ENCODE results near the gene DAO.

The DAO gene

GRCh38 chr12:108879615-108880254 lies at the start of gene DAO:
Gene DAO, plus strand, starts transcription at chr12:108880092. Its CDS starts 4,915 bp downstream, at chr12:108885007.
- Mint-ChIP-seq H3K9me3 (ENCODE audit: low read depth) (no peaks in the 10 kb centered on the region), H3K27me3 (no peaks in the 10 kb centered on the region), H3K4me1 (ENCODE audit: low read depth) (no peaks in the 10 kb centered on the region), H3K4me3 (no peak within 1 kb of the TSS), H3K36me3 (no peaks in the 10 kb centered on the region), H3K27ac (no peak within 1 kb of the TSS)

DNA sequence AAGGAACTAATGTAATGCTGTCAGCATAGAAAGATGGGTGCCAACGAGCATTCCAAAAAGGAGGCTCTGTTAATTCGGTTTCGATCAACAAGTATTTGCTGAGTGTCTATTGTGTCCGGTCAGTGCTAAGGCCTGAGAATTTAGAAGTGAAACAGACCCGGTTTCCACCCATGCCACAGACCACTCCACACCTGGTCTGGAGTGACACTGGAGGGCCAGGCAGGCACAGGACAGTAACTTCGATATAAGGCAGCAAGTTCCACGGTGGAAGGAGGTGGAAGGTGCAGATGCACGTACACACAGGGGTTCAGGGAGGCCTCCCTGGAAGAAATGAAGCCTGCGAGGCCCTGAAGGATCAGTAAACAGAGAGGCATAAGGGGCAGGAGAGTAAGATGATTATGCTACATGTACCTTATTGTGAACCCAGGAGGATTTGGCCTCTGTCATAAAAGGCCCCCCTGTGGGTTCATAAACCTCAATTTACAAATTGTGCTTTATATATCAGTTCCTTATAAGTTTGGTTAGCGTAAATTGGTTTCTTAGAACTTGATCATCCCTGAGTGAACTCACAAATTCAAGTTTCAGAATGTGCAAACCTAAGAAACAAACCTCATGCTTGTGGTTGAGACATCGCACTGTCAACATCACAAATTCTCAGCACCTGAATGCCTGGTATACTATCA lies 48.4 kb upstream of the DAO start:
- no peak overlapping the region for H3K4me3 Mint-ChIP-seq
- H3K27me3 Mint-ChIP-seq = no peaks in the 10 kb centered on the region
- H3K9me3 Mint-ChIP-seq (ENCODE audit: low read depth) = no peaks in the 10 kb centered on the region
- no peak overlapping the region for H3K27ac Mint-ChIP-seq
- peaks cover 13% of the 10 kb centered on the region for H3K4me1 Mint-ChIP-seq (ENCODE audit: low read depth)
- H3K36me3 Mint-ChIP-seq = peaks cover 13% of the 10 kb centered on the region

DNA sequence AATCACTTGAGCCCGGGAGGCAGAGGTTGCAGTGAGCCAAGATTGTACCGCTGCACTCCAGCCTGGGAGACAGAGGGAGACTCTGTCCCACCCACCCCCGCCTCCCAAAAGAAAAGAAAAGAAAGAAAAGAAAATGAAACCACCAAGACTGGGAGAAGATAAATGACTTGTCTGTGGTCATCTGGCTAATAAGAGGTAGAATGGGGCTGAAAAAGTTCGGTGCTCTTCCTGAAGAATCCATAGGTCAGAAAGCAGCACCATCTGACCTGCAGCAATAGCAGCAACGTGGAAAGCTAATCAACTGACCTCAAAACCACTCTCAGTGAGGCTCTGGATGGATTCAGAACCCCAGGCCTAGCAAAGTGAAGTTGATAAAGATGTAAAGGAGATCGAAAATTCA lies 47.7 kb upstream of the DAO start:
- H3K4me1 Mint-ChIP-seq (ENCODE audit: low read depth) = peaks cover 8% of the 10 kb centered on the region
- H3K36me3 Mint-ChIP-seq = peaks cover 14% of the 10 kb centered on the region
- no peak overlapping the region for H3K4me3 Mint-ChIP-seq
- no peak overlapping the region for H3K27ac Mint-ChIP-seq
- no peaks in the 10 kb centered on the region for H3K27me3 Mint-ChIP-seq
- no peaks in the 10 kb centered on the region for H3K9me3 Mint-ChIP-seq (ENCODE audit: low read depth)

DNA sequence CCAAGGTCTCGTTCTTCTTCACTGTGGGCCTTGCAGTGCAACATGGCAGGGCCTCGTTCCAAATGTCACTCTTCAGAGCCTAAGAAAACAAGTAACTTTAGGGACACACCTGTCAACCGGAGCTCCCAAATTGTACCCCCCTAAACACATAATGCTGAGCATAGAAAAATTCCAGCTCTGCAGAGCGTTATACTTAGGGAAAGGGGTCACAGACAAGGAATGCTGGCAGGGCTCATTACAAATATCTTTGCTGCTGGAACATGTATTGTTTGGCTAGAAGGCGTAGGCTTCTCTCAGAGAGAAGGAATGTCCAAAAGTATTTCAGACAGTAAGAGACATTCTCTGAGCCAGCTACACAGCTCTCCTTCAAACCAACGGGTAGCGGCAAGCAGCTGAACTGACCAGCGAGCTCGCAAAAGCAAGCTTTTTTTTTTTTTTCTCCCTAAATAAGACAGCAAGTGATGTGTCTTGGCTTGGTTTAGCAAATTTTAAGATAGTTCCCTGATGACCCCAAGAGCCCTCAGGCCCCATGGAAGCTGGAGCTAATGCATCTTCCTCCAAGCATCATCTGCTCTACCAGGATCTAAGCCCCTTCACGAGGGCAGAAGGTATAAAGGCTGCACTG lies 47.0 kb upstream of the DAO start:
- no peaks in the 10 kb centered on the region for H3K9me3 Mint-ChIP-seq (ENCODE audit: low read depth)
- peaks cover 14% of the 10 kb centered on the region for H3K36me3 Mint-ChIP-seq
- no peaks in the 10 kb centered on the region for H3K27me3 Mint-ChIP-seq
- H3K4me1 Mint-ChIP-seq (ENCODE audit: low read depth) = peaks cover 14% of the 10 kb centered on the region
- H3K4me3 Mint-ChIP-seq = no peak overlapping the region
- no peak overlapping the region for H3K27ac Mint-ChIP-seq

GRCh38 chr12:108833355-108833733 lies 46.5 kb upstream of the DAO start:
- peaks cover 14% of the 10 kb centered on the region for H3K36me3 Mint-ChIP-seq
- no peaks in the 10 kb centered on the region for H3K27me3 Mint-ChIP-seq
- H3K4me1 Mint-ChIP-seq (ENCODE audit: low read depth) = peaks cover 18% of the 10 kb centered on the region
- no peaks in the 10 kb centered on the region for H3K9me3 Mint-ChIP-seq (ENCODE audit: low read depth)
- no peak overlapping the region for H3K27ac Mint-ChIP-seq
- no peak overlapping the region for H3K4me3 Mint-ChIP-seq

DNA sequence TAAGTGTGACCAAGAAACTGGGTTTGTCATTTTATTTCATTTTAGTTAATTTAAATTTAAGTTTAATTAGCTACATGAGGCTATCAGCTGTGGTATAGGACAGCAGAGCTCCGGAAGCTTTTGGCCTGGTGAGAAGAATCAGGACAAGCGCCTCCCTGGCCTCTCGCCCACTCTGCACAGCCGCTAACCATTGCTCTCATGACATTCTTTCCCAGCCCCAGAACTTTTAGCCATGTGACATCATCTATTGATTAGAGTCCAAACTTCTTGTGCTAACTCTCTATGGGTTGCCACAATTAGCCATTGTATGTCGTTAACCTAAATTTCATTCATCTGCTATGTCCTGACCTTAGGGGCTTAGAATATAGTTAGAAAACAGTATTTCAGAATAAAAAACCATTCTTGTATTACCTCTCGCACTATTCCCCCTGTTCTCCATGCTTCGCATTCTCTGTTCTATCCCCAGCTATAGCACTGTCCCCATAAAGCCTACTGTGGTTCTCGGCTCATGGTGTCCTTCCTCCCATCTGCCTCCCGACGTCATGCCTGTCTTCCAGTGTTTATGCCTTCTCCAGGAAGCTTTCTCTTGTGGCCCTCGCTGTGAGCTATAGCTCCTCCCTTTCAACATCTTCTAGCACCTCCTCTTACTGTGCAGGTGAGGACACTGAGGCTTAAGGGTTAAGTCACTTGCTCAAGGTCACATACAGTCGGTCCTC lies 46.0 kb upstream of the DAO start:
- H3K4me1 Mint-ChIP-seq (ENCODE audit: low read depth) = peaks cover 24% of the 10 kb centered on the region
- H3K27me3 Mint-ChIP-seq = no peaks in the 10 kb centered on the region
- H3K27ac Mint-ChIP-seq = no peak overlapping the region
- no peaks in the 10 kb centered on the region for H3K9me3 Mint-ChIP-seq (ENCODE audit: low read depth)
- H3K36me3 Mint-ChIP-seq = peaks cover 14% of the 10 kb centered on the region
- no peak overlapping the region for H3K4me3 Mint-ChIP-seq

GRCh38 chr12:108835860-108836634 lies 43.8 kb upstream of the DAO start:
- no peak overlapping the region for H3K4me3 Mint-ChIP-seq
- peak overlapping the region; percentile 23 for H3K27ac Mint-ChIP-seq
- H3K36me3 Mint-ChIP-seq = peaks cover 14% of the 10 kb centered on the region
- H3K4me1 Mint-ChIP-seq (ENCODE audit: low read depth) = peaks cover 36% of the 10 kb centered on the region
- no peaks in the 10 kb centered on the region for H3K27me3 Mint-ChIP-seq
- no peaks in the 10 kb centered on the region for H3K9me3 Mint-ChIP-seq (ENCODE audit: low read depth)

GRCh38 chr12:108837239-108837638 lies 42.7 kb upstream of the DAO start:
- Mint-ChIP-seq H3K36me3 (peaks cover 13% of the 10 kb centered on the region), H3K4me3 (peak overlapping the region; percentile 11), H3K27ac (peak overlapping the region; percentile 84), H3K9me3 (ENCODE audit: low read depth) (no peaks in the 10 kb centered on the region), H3K4me1 (ENCODE audit: low read depth) (peaks cover 34% of the 10 kb centered on the region), H3K27me3 (no peaks in the 10 kb centered on the region)

- Mint-ChIP-seq H3K27ac (peak overlapping the region; percentile 84), H3K9me3 (ENCODE audit: low read depth) (no peaks in the 10 kb centered on the region), H3K36me3 (peaks cover 11% of the 10 kb centered on the region), H3K4me1 (ENCODE audit: low read depth) (peaks cover 32% of the 10 kb centered on the region), H3K27me3 (no peaks in the 10 kb centered on the region), H3K4me3 (no peak overlapping the region)
Observed at GRCh38 chr12:108837680-108838079, 42.2 kb upstream of the DAO start.

GRCh38 chr12:108838194-108839017 lies 41.5 kb upstream of the DAO start:
- Mint-ChIP-seq H3K27me3 (no peaks in the 10 kb centered on the region), H3K4me1 (ENCODE audit: low read depth) (peaks cover 32% of the 10 kb centered on the region), H3K36me3 (peaks cover 9% of the 10 kb centered on the region), H3K27ac (peak overlapping the region; percentile 84), H3K4me3 (peak overlapping the region; percentile 62), H3K9me3 (ENCODE audit: low read depth) (no peaks in the 10 kb centered on the region)

GRCh38 chr12:108839018-108839889 lies 40.6 kb upstream of the DAO start:
- Mint-ChIP-seq H3K9me3 (ENCODE audit: low read depth) (no peaks in the 10 kb centered on the region), H3K4me3 (peak overlapping the region; percentile 62), H3K27ac (peak overlapping the region; percentile 84), H3K36me3 (peaks cover 9% of the 10 kb centered on the region), H3K27me3 (no peaks in the 10 kb centered on the region), H3K4me1 (ENCODE audit: low read depth) (peaks cover 32% of the 10 kb centered on the region)

DNA sequence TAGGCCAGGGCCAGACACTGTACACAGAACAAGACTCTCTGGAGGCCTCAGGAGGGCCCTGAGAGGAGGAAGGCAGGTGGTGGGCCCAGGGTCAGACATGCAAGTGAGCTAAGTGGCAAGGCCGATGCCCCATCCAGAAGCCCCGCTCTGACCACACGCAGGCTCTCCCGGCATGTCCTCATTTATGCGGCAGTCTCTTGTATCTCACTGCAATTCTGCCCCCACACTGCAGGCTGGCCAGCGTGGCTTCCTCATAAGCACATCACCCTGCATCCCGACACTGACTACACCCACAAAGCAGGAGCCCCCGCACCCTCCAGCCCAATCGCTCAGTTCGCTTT lies 40.0 kb upstream of the DAO start:
- Mint-ChIP-seq H3K9me3 (ENCODE audit: low read depth) (no peaks in the 10 kb centered on the region), H3K27ac (peak overlapping the region; percentile 84), H3K4me1 (ENCODE audit: low read depth) (peaks cover 32% of the 10 kb centered on the region), H3K4me3 (no peak overlapping the region), H3K27me3 (no peaks in the 10 kb centered on the region), H3K36me3 (peaks cover 9% of the 10 kb centered on the region)

- Mint-ChIP-seq H3K9me3 (ENCODE audit: low read depth) (no peaks in the 10 kb centered on the region), H3K4me1 (ENCODE audit: low read depth) (peaks cover 32% of the 10 kb centered on the region), H3K27ac (peak overlapping the region; percentile 50), H3K27me3 (no peaks in the 10 kb centered on the region), H3K36me3 (peaks cover 9% of the 10 kb centered on the region), H3K4me3 (no peak overlapping the region)
Observed at GRCh38 chr12:108840605-108841332, 39.1 kb upstream of the DAO start.
